Measurements from ENCODE around the gene MMAB. TPM values are rescaled to one million over a fixed set of nuclear protein-coding genes. Genes with fewer than 3 reads are reported as not detected.

Gene MMAB
- total RNA-seq, 1 experiment from 2014 or later: 50.3 TPM

DNA sequence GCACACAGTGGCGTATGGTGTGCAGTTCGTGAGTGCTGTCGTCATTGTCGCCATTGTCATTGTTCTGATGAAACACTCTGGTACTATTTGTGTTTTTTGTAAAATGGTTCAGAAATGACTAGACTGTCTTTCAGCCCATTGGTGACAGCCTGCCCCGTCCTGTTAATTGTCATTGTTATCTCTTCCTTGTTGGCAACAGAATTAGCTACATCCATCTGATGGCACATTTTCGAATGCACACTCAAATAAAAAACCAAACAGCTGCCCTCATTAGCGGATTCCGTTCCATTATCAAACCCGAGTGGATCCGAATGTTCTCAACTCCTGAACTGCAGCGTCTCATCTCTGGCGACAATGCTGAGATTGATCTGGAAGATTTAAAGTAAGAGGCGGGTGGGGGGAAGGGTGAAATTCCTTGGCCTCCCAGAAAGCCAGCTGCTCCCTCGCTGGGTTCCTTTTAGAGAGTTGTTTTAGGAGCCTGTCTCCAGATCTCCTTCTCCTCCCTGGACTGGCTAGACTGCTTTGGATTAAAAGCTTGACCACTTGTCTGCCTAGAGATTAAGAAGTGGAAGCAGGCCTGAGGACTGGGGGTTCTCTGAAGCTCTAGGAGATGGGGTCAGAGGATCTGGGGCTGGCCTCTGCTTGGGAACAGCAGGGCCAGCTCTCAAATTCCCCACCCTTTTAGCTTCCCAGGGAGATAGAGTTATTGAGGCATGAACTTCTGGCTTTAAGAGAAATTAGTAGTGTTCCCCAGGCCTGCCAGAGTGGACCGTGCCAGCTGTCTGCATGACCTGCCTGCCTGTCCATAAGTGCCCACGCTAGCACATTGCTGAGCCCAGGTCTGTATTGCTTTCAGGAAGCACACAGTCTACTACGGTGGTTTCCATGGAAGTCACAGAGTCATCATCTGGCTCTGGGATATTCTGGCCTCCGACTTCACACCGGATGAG is 43.3 kb downstream of the MMAB start:
- in situ Hi-C loops (cut with HindIII; ENCODE audit: low sequenced_read_pairs): no loop called here
- no peak for DNase-seq (ENCODE audit: low spot score)

DNA sequence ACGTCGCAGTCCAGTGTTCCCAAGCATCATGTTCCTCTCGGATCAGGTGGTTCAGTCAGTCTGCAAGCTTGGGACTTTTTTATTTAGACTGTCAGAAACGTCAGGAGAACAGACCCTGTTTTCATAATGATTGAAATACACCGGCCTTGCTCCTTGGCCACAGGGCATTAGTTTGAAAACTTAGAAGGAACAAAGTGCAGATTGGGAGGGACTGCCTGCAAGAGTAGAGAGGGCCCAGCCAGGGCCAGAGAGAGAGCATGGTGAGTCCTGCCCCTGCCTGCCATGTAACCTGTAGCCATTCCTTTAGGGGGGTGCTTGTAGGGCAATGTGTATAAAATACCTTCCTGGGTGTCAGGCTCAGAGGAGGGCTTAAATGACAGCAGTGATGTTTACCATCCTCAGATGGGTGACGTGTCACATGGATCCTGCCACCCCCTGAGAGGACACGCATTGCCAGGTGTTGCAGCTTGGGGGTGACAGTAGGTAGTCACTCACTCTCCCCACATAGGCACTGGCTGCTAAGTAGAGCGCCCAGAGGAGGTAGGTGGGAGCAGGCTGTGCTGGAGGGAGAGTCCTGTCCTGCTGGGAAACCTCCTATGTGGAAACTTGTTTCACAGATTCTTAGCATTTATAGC is 45.7 kb downstream of the MMAB start:
- no peak for DNase-seq (ENCODE audit: low spot score)
- in situ Hi-C loops (cut with HindIII; ENCODE audit: low sequenced_read_pairs): no loop called here

DNA sequence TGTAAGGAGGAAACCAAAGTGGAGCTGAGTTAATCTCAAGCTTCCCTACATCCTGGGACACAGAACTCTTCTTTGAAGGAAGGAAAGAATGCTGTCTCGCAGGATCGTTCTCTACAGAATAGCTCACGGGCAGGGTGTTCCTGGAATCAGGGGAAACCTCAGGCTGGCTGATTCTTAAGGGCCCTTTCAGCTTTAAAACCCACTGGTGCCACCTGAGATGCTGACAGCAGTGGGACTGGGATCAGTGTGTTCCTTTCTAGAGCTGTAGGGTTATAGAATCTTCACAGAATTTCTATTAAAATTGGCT is 48.1 kb downstream of the MMAB start:
- no peak for DNase-seq (ENCODE audit: low spot score)
- in situ Hi-C loops (cut with HindIII; ENCODE audit: low sequenced_read_pairs): no loop called here

DNA sequence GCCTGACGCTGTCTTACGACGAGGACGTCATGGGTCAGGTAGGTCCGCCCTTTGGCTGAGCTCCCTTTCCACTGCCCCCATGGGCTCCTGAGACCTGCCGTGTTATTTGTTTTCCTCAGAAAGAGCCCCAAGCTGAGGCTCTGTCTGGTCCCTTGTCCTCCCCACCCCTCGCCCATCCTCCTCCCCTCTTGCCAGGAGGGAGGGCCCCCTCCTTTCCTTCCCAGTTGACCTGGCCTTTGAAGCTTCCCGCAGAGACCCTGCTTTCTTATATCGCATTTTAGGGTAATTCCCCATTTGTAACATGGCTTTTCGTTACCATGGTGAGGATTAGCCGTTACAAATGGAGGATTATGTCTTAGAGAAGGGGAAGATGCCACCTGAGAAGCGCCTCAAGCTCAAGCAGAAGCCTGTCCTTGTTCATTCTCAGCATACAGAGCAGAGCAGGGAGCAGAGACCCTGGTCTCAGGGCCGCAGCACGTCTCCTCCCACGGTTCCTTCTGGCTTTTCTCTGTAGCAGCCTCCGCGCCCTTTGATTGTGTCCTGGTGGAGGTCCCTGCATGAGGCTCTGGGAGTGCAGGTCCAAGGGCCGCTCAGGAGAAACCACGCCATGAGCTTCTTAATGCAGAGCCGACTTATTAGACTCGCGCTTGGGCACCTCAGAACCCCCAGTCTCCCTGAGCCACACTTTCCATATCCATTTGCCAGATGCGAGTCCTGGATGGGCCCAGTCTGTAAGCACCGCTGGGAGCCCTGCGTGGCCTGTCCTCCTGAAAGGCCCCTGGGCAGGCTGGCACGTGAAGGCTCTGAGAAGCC is 48.6 kb downstream of the MMAB start:
- DNase-seq (ENCODE audit: low spot score): no peak
- in situ Hi-C loops (cut with HindIII; ENCODE audit: low sequenced_read_pairs): no loop called here

DNA sequence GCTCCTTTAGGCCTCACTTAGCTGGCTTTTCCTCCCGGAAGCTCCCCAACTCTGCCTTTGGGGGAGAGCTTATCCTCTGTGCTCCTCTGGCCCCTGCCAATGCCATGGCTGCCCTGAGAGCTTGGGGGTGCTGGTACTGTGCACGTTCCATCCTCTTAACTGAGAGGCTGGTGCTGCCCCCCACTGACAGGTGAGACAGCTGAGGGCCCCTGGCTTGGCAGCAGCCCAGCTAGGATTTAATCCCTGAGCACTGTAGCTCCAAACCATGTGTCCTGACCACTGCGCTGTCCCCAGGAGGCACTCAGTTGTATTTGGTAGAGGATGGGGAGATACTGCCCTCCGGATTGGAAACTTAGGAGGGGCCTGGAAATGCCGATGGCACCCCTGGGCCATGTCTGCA is 49.8 kb downstream of the MMAB start:
- no peak for DNase-seq (ENCODE audit: low spot score)
- in situ Hi-C loops (cut with HindIII; ENCODE audit: low sequenced_read_pairs): no loop called here

DNA sequence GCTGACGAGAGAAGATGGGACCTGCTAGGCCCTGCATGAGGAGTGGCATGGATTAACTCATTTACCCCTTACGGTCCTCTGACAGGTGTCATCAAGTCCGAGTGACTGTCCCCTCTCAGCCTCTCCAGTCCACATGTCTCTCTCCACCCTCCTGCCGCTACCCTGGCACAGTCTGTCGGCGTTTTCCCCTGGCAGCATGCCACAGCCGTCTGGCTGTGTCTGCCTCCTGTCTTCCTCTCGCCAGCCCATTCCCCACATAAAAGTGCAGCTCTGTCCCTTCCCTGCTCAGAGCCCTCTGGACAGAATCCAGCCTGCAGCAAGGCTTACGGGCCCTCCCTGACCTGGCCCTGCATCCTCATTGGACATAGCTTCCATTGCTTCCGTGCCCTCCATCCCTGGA is 50.2 kb downstream of the MMAB start:
- DNase-seq (ENCODE audit: low spot score): peak; percentile 80
- in situ Hi-C loops (cut with HindIII; ENCODE audit: low sequenced_read_pairs): no loop called here

DNA sequence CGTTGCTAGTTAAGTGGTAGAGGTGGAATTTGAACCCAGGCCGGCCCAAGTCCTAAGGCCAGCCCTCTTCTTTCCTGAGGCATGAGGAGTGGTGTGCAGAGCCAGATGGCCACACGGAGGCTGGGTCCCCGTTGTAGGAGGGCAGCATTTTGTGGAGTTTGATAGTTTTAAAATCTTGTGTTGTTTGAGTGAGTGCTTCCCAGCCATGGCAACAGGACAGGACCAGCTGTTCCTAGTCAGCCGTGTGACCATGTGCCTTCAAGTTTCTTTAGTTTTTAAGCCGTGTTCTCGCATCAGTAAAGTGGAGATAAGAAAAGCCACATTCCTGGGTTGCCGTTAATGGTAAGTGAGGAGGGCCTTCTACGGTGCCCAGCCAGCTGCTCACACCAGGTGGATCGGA is 51.5 kb downstream of the MMAB start:
- DNase-seq (ENCODE audit: low spot score): no peak

DNA sequence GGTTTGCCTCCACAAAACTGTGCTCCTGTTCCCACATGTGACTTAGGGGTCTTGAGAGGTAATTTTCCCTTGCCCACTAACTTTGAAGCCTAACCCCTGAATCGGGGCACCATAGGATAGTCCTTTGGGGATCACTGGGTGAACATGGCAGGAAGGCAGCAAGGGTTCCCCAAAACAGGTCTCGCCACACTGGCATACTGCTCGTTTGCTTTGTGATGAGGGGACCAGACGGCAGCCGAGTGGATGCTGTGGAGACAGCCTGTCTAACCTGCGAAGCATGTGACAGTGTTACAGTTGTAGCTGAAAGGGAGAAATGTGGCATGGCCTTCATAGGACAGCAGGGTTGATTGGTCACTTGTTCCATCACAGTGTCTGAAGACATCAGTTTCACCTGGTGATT is 53.5 kb downstream of the MMAB start:
- in situ Hi-C loops (cut with HindIII; ENCODE audit: low sequenced_read_pairs): no loop called here
- DNase-seq (ENCODE audit: low spot score): no peak

More for the DNA sequence above, 51.5 kb downstream of the MMAB start:
- in situ Hi-C loops (cut with HindIII; ENCODE audit: low sequenced_read_pairs): no loop called here

DNA sequence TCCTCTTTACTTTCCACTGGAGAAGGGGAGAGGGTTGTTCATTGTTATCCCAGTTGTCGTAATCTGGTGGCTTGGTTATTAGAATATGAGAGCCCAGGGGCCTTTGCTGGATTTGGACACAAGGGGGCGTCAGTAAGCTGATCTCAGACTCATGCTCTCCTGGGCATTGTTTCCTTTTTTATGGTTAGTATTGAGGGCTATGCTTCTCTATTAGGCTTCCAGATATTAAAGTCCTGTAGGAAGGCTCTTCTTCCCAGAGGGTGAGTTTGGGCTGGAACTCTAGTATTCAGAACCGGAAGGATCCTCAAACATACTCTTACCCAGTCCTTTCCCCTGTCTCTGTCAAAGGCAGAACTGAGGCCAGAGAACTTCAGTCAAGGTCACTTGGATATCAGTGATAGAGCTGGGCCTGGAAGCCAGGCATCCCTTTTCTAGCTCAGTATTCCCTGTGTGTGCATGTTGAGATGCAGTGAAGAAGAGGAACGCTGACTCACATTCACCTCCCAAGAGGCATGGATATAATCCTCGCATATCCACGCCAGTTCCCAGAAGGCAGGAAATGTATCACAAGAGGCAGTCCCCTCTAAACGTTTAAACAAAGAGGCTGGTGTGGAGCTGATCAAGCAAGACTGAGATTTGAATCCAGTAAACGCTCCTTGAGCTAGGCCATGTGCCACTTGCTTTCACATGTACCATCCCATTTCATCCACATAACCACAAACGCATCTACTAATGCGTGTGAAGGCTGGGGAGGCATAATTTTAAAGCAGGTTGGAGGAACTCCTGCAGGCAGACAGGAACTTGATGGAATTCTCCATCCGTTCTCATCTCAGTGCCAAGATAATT is 54.3 kb downstream of the MMAB start:
- DNase-seq (ENCODE audit: low spot score): peak; percentile 63
- in situ Hi-C loops (cut with HindIII; ENCODE audit: low sequenced_read_pairs): no loop called here

DNA sequence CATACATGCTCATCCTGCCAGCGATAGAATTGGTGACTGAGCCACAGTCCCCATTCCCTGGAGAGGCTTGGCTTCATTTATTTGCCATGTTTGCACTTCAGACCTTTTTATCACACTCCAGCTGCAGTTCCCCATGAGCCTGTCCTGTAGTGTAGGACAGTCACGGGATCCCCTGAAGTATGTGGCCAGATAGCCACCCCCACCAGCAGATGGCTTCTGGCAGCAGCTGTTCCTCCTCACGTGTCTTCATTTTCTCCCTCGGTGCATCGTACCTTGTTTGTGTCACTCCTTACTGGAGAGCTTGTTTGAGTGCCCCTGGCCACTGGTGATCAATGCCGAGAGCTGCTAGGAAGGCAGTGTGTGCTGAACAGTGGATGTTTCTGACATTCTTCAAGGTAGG is 55.7 kb downstream of the MMAB start:
- DNase-seq (ENCODE audit: low spot score): no peak
- in situ Hi-C loops (cut with HindIII; ENCODE audit: low sequenced_read_pairs): no loop called here

DNA sequence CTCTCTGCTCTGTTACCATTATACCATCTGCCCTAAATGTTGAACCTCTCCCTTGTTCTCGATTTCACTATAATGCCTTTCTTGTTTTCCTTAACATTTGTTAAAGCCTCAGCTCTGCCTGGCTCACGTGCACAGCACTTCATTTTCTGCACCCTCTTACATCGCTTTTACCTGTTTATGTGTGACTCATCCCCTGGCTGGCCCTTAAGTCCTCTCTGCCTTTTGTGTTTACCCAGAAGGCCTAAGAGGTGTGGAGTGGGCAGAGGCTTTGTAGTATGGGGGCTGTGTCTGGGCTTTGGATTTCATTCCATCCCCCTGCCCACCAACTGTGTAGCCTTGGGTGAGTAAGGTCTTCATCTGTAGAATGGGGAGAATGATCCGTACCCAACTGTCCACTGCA is 59.3 kb downstream of the MMAB start:
- DNase-seq (ENCODE audit: low spot score): no peak
- in situ Hi-C loops (cut with HindIII; ENCODE audit: low sequenced_read_pairs): no loop called here

DNA sequence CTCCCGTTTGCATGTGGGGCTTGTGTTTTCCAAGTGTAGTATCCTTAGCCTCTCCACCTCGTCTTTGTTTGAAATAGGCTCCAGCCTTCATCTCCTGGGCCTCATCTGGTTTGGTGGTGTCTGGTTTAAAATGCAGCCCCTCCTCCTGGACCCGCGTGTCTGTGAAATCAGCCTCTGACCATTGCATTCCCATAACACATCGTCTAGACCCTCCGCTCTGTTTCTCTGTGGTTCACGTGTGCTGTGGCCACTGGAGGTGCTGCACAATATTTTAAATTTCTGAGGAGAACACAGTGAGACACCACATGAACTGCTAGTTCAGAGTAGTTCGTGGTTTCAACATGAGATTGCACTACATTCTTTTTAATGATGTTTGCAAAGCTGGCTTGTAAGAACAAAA is 60.3 kb downstream of the MMAB start:
- in situ Hi-C loops (cut with HindIII; ENCODE audit: low sequenced_read_pairs): no loop called here

DNA sequence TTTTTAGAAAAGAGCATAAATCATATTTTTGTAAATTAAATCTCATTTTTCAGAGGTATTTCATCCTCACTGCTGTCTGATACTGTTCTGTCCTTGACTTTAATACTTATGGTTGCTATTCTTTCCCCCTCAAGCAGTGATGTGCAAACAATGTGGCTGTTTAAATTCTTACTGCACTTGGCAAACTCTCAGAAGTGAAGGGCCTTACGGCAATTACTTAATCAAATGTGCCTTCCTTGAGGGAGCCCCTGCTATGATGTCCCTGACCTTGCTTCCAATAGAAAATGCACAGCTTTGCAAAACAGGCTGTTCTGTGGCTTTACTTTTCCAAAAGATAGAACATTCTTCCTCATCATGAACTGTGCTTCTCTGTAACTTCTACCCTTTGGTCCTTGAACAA is 60.7 kb downstream of the MMAB start:
- in situ Hi-C loops (cut with HindIII; ENCODE audit: low sequenced_read_pairs): no loop called here
- DNase-seq (ENCODE audit: low spot score): no peak

More for the DNA sequence above, 60.3 kb downstream of the MMAB start:
- DNase-seq (ENCODE audit: low spot score): no peak

DNA sequence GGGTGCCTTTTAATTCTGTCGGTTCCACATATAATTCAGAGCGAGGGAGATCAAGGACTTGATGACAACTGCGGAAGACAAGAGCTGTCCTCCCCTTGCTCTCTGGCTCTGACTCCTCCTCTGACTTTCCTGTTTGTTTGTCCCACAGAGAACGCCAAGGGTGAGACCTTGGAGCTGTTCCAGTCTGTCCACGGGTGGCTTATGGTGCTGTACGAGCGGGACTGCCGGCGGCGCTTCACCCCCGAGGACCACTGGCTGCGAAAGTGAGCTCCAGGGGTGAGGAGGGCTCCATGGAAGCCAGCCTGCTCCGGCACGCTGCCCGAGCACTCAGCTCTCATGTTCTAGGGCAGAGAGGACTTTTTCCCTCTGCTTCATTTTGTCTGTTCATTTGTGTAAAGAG is 63.1 kb downstream of the MMAB start:
- in situ Hi-C loops (cut with HindIII; ENCODE audit: low sequenced_read_pairs): no loop called here
- no peak for DNase-seq (ENCODE audit: low spot score)

DNA sequence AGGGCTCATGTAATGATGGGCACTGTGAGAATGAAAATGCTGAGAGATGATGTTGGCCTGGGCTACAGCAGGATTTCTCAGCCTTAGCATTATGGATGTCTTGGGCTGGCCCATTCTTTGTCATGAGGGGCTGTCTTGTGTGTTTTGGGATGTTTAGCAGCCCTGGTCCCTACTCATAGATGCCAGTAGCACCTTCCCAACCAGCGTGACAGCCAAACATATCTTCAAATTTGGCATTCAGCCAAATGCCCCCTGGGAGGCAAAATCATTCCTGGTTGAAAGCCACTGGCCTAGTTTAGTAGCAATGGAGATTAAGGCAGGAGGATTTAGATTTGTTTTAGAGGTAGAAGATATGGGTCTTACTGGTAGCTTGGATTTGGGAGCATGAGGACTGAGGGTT is 69.2 kb downstream of the MMAB start:
- in situ Hi-C loops (cut with HindIII; ENCODE audit: low sequenced_read_pairs): no loop called here
- peak; percentile 33 for DNase-seq (ENCODE audit: low spot score)

All from G401 (cell line).